H1 (cell line): ENCODE results near the gene STARD7. TPM values are rescaled to one million over a fixed set of nuclear protein-coding genes. Genes with fewer than 3 reads are reported as not detected.

Source experiments
- RFX5 ChIP-seq: IDR thresholded peaks from 2 replicates; pipeline ENCODE4 v1.6.1; 2011; ENCODE audit warnings: low read depth, low read length, improper control_type of control experiment, borderline replicate concordance
- TEAD4 ChIP-seq: IDR thresholded peaks from 2 replicates; pipeline ENCODE4 v1.6.1; 2012; ENCODE audit warnings: low read depth, low read length, inconsistent platforms, mixed read lengths
- polyA plus RNA-seq, 7 experiments: library from polyadenylated mRNA; depleted of rRNA in 3 of 7; stranded (reverse) in 5 of 7; unstranded in 2 of 7; fragments of >200 nt in 5 of 7; fragments of 200-250 nt in 2 of 7; gene quantifications; 1 replicate in 5 of 7; 2 replicates in 1 of 7; 4 replicates in 1 of 7; pipeline versions ENCODE4 v1.2.1 to v1.2.3, GENCODE V29; 2011 to 2013; ENCODE audit warnings: missing spikeins in 2 of 7, mixed read lengths in 2 of 7
- total RNA-seq: library from RNA; stranded (reverse); fragmentation: NEBNext Ultra II Directional; extraction: Animal tissue kit (Norgen Biotek cat#: 25700); gene quantifications from 2 replicates; pipeline ENCODE4 v1.2.1, GENCODE V29; 2021
- TF ChIP-seq, protein P1 (sequence below): IDR thresholded peaks from 2 replicates; pipeline ENCODE4 v1.6.1; 2011; ENCODE audit warnings: low read depth, mild to moderate bottlenecking, low read length; ENCODE audit not compliant: insufficient read depth

STARD7 gene
- total and polyA plus RNA-seq, 2 of the 8 experiments (the other 6 are each of a cell fraction or from before 2014, with no cell fraction given), result 89.1 to 200 TPM

DNA sequence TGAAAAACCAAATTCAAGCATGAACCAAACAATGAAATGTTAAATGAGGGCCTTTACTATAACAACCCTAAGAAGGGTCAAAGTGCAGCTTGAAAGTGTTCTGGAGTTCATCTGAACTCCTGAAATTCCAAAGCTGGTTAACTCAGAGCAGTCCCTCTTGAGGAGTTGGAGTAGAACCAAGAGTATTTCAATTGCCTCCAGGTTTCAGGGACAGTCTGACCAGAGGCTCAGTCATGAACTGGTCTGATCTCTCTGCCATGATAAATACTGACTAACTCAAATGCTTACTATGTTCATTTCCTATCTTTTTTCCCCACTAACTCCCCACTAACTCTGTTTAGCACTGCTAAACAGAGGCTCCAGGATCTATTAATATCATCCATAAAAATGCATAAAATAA is 2.7 kb downstream of the STARD7 start (continued):
- TF ChIP-seq, protein P1, sequence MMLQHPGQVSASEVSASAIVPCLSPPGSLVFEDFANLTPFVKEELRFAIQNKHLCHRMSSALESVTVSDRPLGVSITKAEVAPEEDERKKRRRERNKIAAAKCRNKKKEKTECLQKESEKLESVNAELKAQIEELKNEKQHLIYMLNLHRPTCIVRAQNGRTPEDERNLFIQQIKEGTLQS, result no peak
- no peak for TF ChIP-seq RFX5
- TF ChIP-seq TEAD4, result no peak
